Neural progenitor cell (in vitro differentiated cells): ENCODE measurements around the gene F13A1.

Source experiments
- EZH2 ChIP-seq: fragments of 200-600 bp; sonication (generic); IDR thresholded peaks from 2 replicates; pipeline ENCODE4 v1.6.1; 2017; ENCODE audit warnings: antibody characterized with exemption, mild to moderate bottlenecking, moderate library complexity
- TF ChIP-seq, protein P1 (sequence below): fragments of 200-600 bp; sonication (generic); IDR thresholded peaks from 2 replicates; pipeline ENCODE4 v1.5.1; 2017; ENCODE audit warnings: antibody characterized with exemption, mild to moderate bottlenecking

GRCh38 chr6:6348256-6348655 is 27.8 kb upstream of the F13A1 start:
- TF ChIP-seq, protein P1, sequence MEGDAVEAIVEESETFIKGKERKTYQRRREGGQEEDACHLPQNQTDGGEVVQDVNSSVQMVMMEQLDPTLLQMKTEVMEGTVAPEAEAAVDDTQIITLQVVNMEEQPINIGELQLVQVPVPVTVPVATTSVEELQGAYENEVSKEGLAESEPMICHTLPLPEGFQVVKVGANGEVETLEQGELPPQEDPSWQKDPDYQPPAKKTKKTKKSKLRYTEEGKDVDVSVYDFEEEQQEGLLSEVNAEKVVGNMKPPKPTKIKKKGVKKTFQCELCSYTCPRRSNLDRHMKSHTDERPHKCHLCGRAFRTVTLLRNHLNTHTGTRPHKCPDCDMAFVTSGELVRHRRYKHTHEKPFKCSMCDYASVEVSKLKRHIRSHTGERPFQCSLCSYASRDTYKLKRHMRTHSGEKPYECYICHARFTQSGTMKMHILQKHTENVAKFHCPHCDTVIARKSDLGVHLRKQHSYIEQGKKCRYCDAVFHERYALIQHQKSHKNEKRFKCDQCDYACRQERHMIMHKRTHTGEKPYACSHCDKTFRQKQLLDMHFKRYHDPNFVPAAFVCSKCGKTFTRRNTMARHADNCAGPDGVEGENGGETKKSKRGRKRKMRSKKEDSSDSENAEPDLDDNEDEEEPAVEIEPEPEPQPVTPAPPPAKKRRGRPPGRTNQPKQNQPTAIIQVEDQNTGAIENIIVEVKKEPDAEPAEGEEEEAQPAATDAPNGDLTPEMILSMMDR = no peak
- no peak for TF ChIP-seq EZH2
